ENCODE results near the gene SLC8A1.

DNA sequence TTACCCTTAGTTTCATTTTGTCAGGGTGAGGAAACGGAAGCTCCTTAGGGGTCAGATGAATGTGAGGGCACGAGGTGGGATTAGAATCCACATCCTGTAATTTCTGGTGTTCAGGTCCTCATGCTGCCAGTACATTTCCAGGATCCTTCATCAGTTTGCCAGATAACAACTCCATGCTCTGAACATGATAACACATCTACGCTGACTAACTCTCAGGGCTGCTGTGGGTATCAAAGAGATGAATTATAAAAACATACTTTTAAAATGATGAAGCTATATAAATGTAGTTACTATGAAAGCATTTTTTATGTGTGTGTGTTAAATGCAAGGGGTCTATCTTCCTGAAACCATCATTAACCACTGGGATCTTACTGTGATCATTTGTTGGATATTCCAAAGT, 325.9 kb downstream of the SLC8A1 start:
- TF ChIP-seq, protein P1, sequence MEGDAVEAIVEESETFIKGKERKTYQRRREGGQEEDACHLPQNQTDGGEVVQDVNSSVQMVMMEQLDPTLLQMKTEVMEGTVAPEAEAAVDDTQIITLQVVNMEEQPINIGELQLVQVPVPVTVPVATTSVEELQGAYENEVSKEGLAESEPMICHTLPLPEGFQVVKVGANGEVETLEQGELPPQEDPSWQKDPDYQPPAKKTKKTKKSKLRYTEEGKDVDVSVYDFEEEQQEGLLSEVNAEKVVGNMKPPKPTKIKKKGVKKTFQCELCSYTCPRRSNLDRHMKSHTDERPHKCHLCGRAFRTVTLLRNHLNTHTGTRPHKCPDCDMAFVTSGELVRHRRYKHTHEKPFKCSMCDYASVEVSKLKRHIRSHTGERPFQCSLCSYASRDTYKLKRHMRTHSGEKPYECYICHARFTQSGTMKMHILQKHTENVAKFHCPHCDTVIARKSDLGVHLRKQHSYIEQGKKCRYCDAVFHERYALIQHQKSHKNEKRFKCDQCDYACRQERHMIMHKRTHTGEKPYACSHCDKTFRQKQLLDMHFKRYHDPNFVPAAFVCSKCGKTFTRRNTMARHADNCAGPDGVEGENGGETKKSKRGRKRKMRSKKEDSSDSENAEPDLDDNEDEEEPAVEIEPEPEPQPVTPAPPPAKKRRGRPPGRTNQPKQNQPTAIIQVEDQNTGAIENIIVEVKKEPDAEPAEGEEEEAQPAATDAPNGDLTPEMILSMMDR (IDR thresholded peaks at IDR 0.05; ENCODE audit: borderline replicate concordance, extremely low read depth, low read length, poor library complexity, severe bottlenecking), result no peak
- TF ChIP-seq EZH2 (IDR thresholded peaks at IDR 0.05; ENCODE audit: borderline replicate concordance, low read depth, low read length, severe bottlenecking), result no peak
